AG09319 (cell line): ENCODE measurements around the gene HUNK.

Experiments
- DNase-seq: peaks from one replicate; pipeline ENCODE4 v3.0.0-alpha.2; 2010; ENCODE audit warnings: low read depth; ENCODE audit errors: extremely low read depth
- CTCF ChIP-seq: IDR thresholded peaks from 2 replicates; pipeline ENCODE4 v1.5.1; 2011; ENCODE audit warnings: low read depth, mild to moderate bottlenecking, inconsistent platforms, low read length, moderate library complexity

The HUNK gene

GRCh38 chr21:31922881-31923280, 50.1 kb downstream of the HUNK start:
- no peak for DNase-seq
- no peak for TF ChIP-seq CTCF

- no peak for DNase-seq
- no peak for TF ChIP-seq CTCF
Measured at GRCh38 chr21:31923756-31924155, 50.9 kb downstream of the HUNK start.

GRCh38 chr21:31924548-31924947, 51.7 kb downstream of the HUNK start:
- TF ChIP-seq CTCF, result no peak
- DNase-seq, result no peak

- no peak for DNase-seq
- no peak for TF ChIP-seq CTCF
Measured at GRCh38 chr21:31926498-31926897, 53.7 kb downstream of the HUNK start.

- no peak for DNase-seq
- no peak for TF ChIP-seq CTCF
Measured at GRCh38 chr21:31927689-31928353, 55.0 kb downstream of the HUNK start.

GRCh38 chr21:31928656-31929055, 55.8 kb downstream of the HUNK start:
- TF ChIP-seq CTCF, result no peak
- no peak for DNase-seq

- TF ChIP-seq CTCF, result no peak
- DNase-seq, result no peak
Measured at GRCh38 chr21:31929548-31929947, 56.7 kb downstream of the HUNK start.
